HCT116 (cell line): ENCODE results near the gene SMIM35. TPM values are rescaled to one million over a fixed set of nuclear protein-coding genes. Genes with fewer than 3 reads are reported as not detected.

Experiments
- ATAC-seq: fragments of 200-7000 bp; cut with Tn5 transposase; 2 replicates; pipeline ENCODE4 v1.9.1; 2020; ENCODE audit warnings: mild to moderate bottlenecking, moderate library complexity
- BruUV-seq: library from RNA; stranded (reverse); fragments of 400-500 nt; replicated peaks from 2 replicates; lab custom pipeline; 2021; lab: Mats Ljungman, UMichigan
- CTCF ChIA-PET: fragments of 300-600 bp; sonication (Branson Sonifier 250); formaldehyde crosslinking; loops from one replicate; lab custom pipeline; 2021; ENCODE audit warnings: antibody characterized with exemption; lab: Charles Lee
- POLR2A ChIA-PET: fragments of 300-600, 350-600 bp; sonication (Branson Sonifier 250); formaldehyde crosslinking; loops from one replicate; lab custom pipeline; 2021; ENCODE audit warnings: antibody characterized with exemption; lab: Charles Lee
- RAD21 ChIA-PET, 2 experiments: fragments of 300-600 bp; sonication (Branson Sonifier 250); formaldehyde crosslinking; loops; one replicate each; lab custom pipeline; 2023; ENCODE audit warnings: low total read pairs in 2 of 2; ENCODE audit not compliant: uncharacterized antibody in 2 of 2, unreplicated experiment in 2 of 2, low non-redundant PET in 1 of 2; lab: Charles Lee
- DNase-seq: peaks from one replicate; pipeline ENCODE4 v3.0.0-alpha.2; 2010; ENCODE audit warnings: low read depth, low spot score
- H2AFZ ChIP-seq: fragments of 200-600 bp; shearing (Covaris generic), sonication (generic); 2 replicates; pipeline ENCODE4 v1.6.1; 2017; ENCODE audit warnings: low read depth, mixed run types, mixed read lengths, antibody characterized with exemption, low read length; ENCODE audit not compliant: poor library complexity, severe bottlenecking
- H3K27ac ChIP-seq: 2 replicates; pipeline ENCODE4 v1.5.1; 2012; ENCODE audit warnings: low read depth, low read length
- H3K27me3 ChIP-seq: fragments of 200-600 bp; sonication (generic); 2 replicates; pipeline ENCODE4 v1.6.1; 2016; ENCODE audit warnings: mixed run types, low read length, mixed read lengths; ENCODE audit not compliant: insufficient read depth
- H3K36me3 ChIP-seq, 2 experiments: fragments of 200-500 bp in 1 of 2; fragments of 200-600 bp in 1 of 2; sonication (Bioruptor generic) in 1 of 2; sonication (generic) in 1 of 2; 2 replicates each; pipeline versions ENCODE4 v1.5.1 to v1.6.1; 2014 to 2016; ENCODE audit warnings: low read length in 2 of 2, inconsistent platforms in 1 of 2, mixed read lengths in 1 of 2, mixed run types in 1 of 2; ENCODE audit not compliant: insufficient read depth in 2 of 2, control insufficient read depth in 1 of 2
- H3K4me1 ChIP-seq, 2 experiments: fragments of 200-600 bp in 1 of 2; sonication (generic) in 1 of 2; 2 replicates each; pipeline versions ENCODE4 v1.5.1 to v1.6.1; 2012 to 2017; ENCODE audit warnings: low read length in 2 of 2, inconsistent platforms in 1 of 2, mild to moderate bottlenecking in 1 of 2, mixed read lengths in 1 of 2, mixed run types in 1 of 2, moderate library complexity in 1 of 2; ENCODE audit not compliant: insufficient read depth in 2 of 2, control insufficient read depth in 1 of 2
- H3K4me2 ChIP-seq: fragments of 200-600 bp; sonication (generic); 2 replicates; pipeline ENCODE4 v1.6.1; 2017; ENCODE audit warnings: mixed run types, low read length, mixed read lengths
- H3K4me3 ChIP-seq, 2 experiments: fragments of 200-600 bp in 1 of 2; sonication (generic) in 1 of 2; replicated peaks in 1 of 2; 2 replicates each; pipeline ENCODE4 v1.5.1; 2011 to 2016; ENCODE audit warnings: low read length in 2 of 2, control low read depth in 1 of 2, low read depth in 1 of 2, mild to moderate bottlenecking in 1 of 2, mixed read lengths in 1 of 2, mixed run types in 1 of 2
- H3K79me2 ChIP-seq: fragments of 200-600 bp; sonication (generic); 2 replicates; pipeline ENCODE4 v1.6.1; 2017; ENCODE audit warnings: mild to moderate bottlenecking, mixed run types, low read length, moderate library complexity, mixed read lengths; ENCODE audit not compliant: insufficient read depth
- H3K9ac ChIP-seq: fragments of 200-600 bp; sonication (generic); 2 replicates; pipeline ENCODE4 v1.6.1; 2016; ENCODE audit warnings: low read length, mixed read lengths
- H3K9me2 ChIP-seq: fragments of 200-600 bp; sonication (generic), shearing (Covaris generic); 2 replicates; pipeline ENCODE4 v1.6.1; 2017; ENCODE audit warnings: mixed run types, mild to moderate bottlenecking, moderate library complexity; ENCODE audit not compliant: insufficient read depth
- H3K9me3 ChIP-seq, 2 experiments: fragments of 200-500 bp in 1 of 2; fragments of 200-600 bp in 1 of 2; sonication (Bioruptor generic) in 1 of 2; sonication (generic) in 1 of 2; 2 replicates each; pipeline ENCODE4 v1.6.1; 2014 to 2017; ENCODE audit warnings: low read length in 2 of 2, mixed read lengths in 2 of 2, inconsistent platforms in 1 of 2, low read depth in 1 of 2, mild to moderate bottlenecking in 1 of 2, mixed run types in 1 of 2, moderate library complexity in 1 of 2; ENCODE audit not compliant: control insufficient read depth in 1 of 2, insufficient read depth in 1 of 2
- H4K20me1 ChIP-seq: fragments of 200-600 bp; sonication (generic), shearing (Covaris generic); 2 replicates; pipeline ENCODE4 v1.6.1; 2017; ENCODE audit warnings: mixed run types, mild to moderate bottlenecking, moderate library complexity; ENCODE audit not compliant: insufficient read depth
- ATF3 ChIP-seq: IDR thresholded peaks from 2 replicates; pipeline ENCODE4 v1.6.1; 2012
- CEBPB ChIP-seq: IDR thresholded peaks from 2 replicates; pipeline ENCODE4 v1.6.1; 2012; ENCODE audit warnings: low read depth
- CTCF ChIP-seq, 3 experiments: fragments of 200-600 bp in 1 of 3; sonication (generic) in 1 of 3; IDR thresholded peaks in 2 of 3; conservative IDR thresholded peaks in 1 of 3; 2 replicates each; pipeline ENCODE4 v1.5.1; 2012 to 2017; ENCODE audit warnings: low read depth in 2 of 3, low read length in 2 of 3, antibody characterized with exemption in 1 of 3, borderline replicate concordance in 1 of 3, control low read depth in 1 of 3, mild to moderate bottlenecking in 1 of 3, mixed read lengths in 1 of 3, mixed run types in 1 of 3, moderate library complexity in 1 of 3; ENCODE audit not compliant: insufficient read depth in 1 of 3
- EGR1 ChIP-seq: IDR thresholded peaks from 2 replicates; pipeline ENCODE4 v1.6.1; 2012; ENCODE audit warnings: low read depth
- ELF1 ChIP-seq: IDR thresholded peaks from 2 replicates; pipeline ENCODE4 v1.6.1; 2012; ENCODE audit warnings: low read depth, borderline replicate concordance
- EZH2 ChIP-seq: fragments of 200-600 bp; sonication (generic); IDR thresholded peaks from 2 replicates; pipeline ENCODE4 v1.6.1; 2017; ENCODE audit warnings: antibody characterized with exemption, mixed run types
- EZH2phosphoT487 ChIP-seq: fragments of 200-600 bp; IDR thresholded peaks from 2 replicates; pipeline ENCODE4 v1.6.1; 2018; ENCODE audit warnings: antibody characterized with exemption, borderline replicate concordance
- FOSL1 ChIP-seq: IDR thresholded peaks from 2 replicates; pipeline ENCODE4 v1.6.1; 2012; ENCODE audit warnings: low read depth
- JUND ChIP-seq: IDR thresholded peaks from 2 replicates; pipeline ENCODE4 v1.6.1; 2012
- POLR2A ChIP-seq: IDR thresholded peaks from 2 replicates; pipeline ENCODE4 v1.7.0; 2011; ENCODE audit warnings: borderline replicate concordance; ENCODE audit not compliant: insufficient read depth, insufficient read length; ENCODE audit errors: extremely low read depth
- POLR2AphosphoS5 ChIP-seq: IDR thresholded peaks from 2 replicates; pipeline ENCODE4 v1.6.1; 2011; ENCODE audit warnings: mild to moderate bottlenecking, low read depth, low read length, moderate library complexity
- SIN3A ChIP-seq: IDR thresholded peaks from 2 replicates; pipeline ENCODE4 v1.6.1; 2012; ENCODE audit warnings: low read depth
- SP1 ChIP-seq: IDR thresholded peaks from 2 replicates; pipeline ENCODE4 v1.6.1; 2012; ENCODE audit warnings: low read depth
- SRF ChIP-seq: IDR thresholded peaks from 2 replicates; pipeline ENCODE4 v1.6.1; 2012; ENCODE audit warnings: low read depth
- ZBTB33 ChIP-seq: IDR thresholded peaks from 2 replicates; pipeline ENCODE4 v1.6.1; 2011; ENCODE audit warnings: mild to moderate bottlenecking, low read length, moderate library complexity; ENCODE audit not compliant: insufficient replicate concordance; ENCODE audit errors: extremely low read depth
- intact Hi-C: fragments of 100-400 bp; cut with micrococcal nuclease; formaldehyde crosslinking; loops from 2 replicates; pipeline ENCODE4 v1.10.0; 2022
- total RNA-seq: library from RNA; stranded (reverse); gene quantifications from one replicate; pipeline ENCODE4 v1.2.1, GENCODE V29; 2021; ENCODE audit not compliant: unreplicated experiment

SMIM35 gene
- total RNA-seq, 1 experiment from 2014 or later: not detected

- TF ChIP-seq EZH2phosphoT487 (no peak), POLR2A (no peak), ZBTB33 (no peak), CEBPB (no peak), SIN3A (no peak)
- TF ChIP-seq, all 23 proteins: peak for 0
Observed at GRCh38 chr11:118135051-118135795, 48.5 kb upstream of the SMIM35 start (continued).

- ChIA-PET POLR2A (no interaction called here), RAD21 (no interaction called here), CTCF (no interaction called here)
- H3K4me1 ChIP-seq: no peaks in the 10 kb centered on the region
- H3K27me3 ChIP-seq: no peaks in the 10 kb centered on the region
- H3K9me3 ChIP-seq: no peaks in the 10 kb centered on the region
- ATAC-seq (no peak), DNase-seq (no peak)
- no peaks in the 10 kb centered on the region for H3K36me3 ChIP-seq
- BruUV-seq: no TSS peak
- no peak overlapping the region for H3K9ac ChIP-seq
- no peaks in the 10 kb centered on the region for H3K79me2 ChIP-seq
- no peak overlapping the region for H2AFZ ChIP-seq
- intact Hi-C loops: no loop called here
- no peak overlapping the region for H3K4me3 ChIP-seq
- H3K4me2 ChIP-seq: no peak overlapping the region
- H3K9me2 ChIP-seq: no peaks in the 10 kb centered on the region
- no peaks in the 10 kb centered on the region for H4K20me1 ChIP-seq
- no peak overlapping the region for H3K27ac ChIP-seq
- TF ChIP-seq ZBTB33 (no peak), EZH2 (no peak), EGR1 (no peak), CTCF (IDR thresholded peaks at IDR 0.05 in 2 of 3, conservative IDR thresholded peaks at IDR 0.05 in 1 of 3; ENCODE audit: borderline replicate concordance in 1 of 3, insufficient read depth in 1 of 3, low read depth in 2 of 3, low read length in 2 of 3) (no peak), JUND (no peak), POLR2AphosphoS5 (no peak), ATF3 (no peak), SRF (no peak), SP1 (no peak), ELF1 (no peak), CEBPB (no peak), FOSL1 (no peak)
Observed at GRCh38 chr11:118133816-118134215, 47.1 kb upstream of the SMIM35 start.
